Heart right ventricle (tissue), 16 donors: ENCODE data around the gene SPECC1L. TPM values are rescaled to one million over a fixed set of nuclear protein-coding genes. Genes with fewer than 3 reads are reported as not detected.

ENCODE experiments used
- ATAC-seq, 8 donors: fragments of 200-7000 bp; cut with Tn5 transposase; one replicate each; pipeline ENCODE4 v1.9.1; 2020; ENCODE audit warnings: mild to moderate bottlenecking in 8 of 8, moderate library complexity in 8 of 8, moderate number of reproducible peaks in 1 of 8
- DNase-seq, 2 donors: peaks; one replicate each; pipeline ENCODE4 v3.0.0-alpha.2; 2020
- H3K27ac ChIP-seq, 10 donors: fragments of 200-600 bp; sonication (generic) in 2 of 10; one replicate each; pipeline versions ENCODE4 v1.5.0 to v1.8.0; 2020 to 2022; ENCODE audit warnings: mild to moderate bottlenecking in 3 of 10
- H3K27me3 ChIP-seq, 7 donors: fragments of 200-600 bp; one replicate each; pipeline ENCODE4 v1.8.0; 2021 to 2022; ENCODE audit warnings: mild to moderate bottlenecking in 2 of 7
- H3K36me3 ChIP-seq, 9 donors: fragments of 200-600 bp; sonication (generic) in 1 of 9; one replicate each; pipeline versions ENCODE4 v1.5.0 to v1.8.0; 2020 to 2022; ENCODE audit warnings: mild to moderate bottlenecking in 2 of 9
- H3K4me1 ChIP-seq, 9 donors: fragments of 200-600 bp; sonication (generic) in 1 of 9; one replicate each; pipeline versions ENCODE4 v1.5.0 to v1.8.0; 2020 to 2022; ENCODE audit warnings: mild to moderate bottlenecking in 4 of 9
- H3K4me3 ChIP-seq, 10 donors: fragments of 200-600 bp; sonication (generic) in 2 of 10; one replicate each; pipeline versions ENCODE4 v1.5.0 to v1.8.0; 2020 to 2022; ENCODE audit warnings: mild to moderate bottlenecking in 7 of 10, moderate library complexity in 2 of 10
- H3K9me3 ChIP-seq, 11 donors: fragments of 200-600 bp in 10 of 11; sonication (generic) in 2 of 11; one replicate each; pipeline versions ENCODE4 v1.5.0 to v1.8.0; 2013 to 2022; ENCODE audit warnings: mild to moderate bottlenecking in 2 of 11, control low read depth in 1 of 11, moderate library complexity in 1 of 11
- CTCF ChIP-seq, 9 donors: fragments of 200-600 bp; sonication (generic) in 2 of 9; IDR thresholded peaks; one replicate each; pipeline versions ENCODE4 v1.5.0 to v1.8.0; 2021 to 2022; ENCODE audit warnings: antibody characterized with exemption in 9 of 9, mild to moderate bottlenecking in 5 of 9, moderate library complexity in 1 of 9
- WGBS, 2 donors: extraction: QIAGEN DNeasy Blood & Tissue Kit; methylation state at CpG; one replicate each; pipeline ENCODE4 v1.1.7; 2013; ENCODE audit warnings: inconsistent platforms in 1 of 2; 5-methylcytosine and 5-hydroxymethylcytosine counted together
- intact Hi-C, 10 donors: fragments of 100-400 bp; cut with DNase I; formaldehyde crosslinking; loops; one replicate each; pipeline versions ENCODE4 v1.11.1 to v1.14.2; 2022
- polyA plus RNA-seq, 2 donors: library from polyadenylated mRNA; stranded (reverse); fragments of 200-250 nt; gene quantifications; one replicate each; pipeline ENCODE4 v1.2.3, GENCODE V29; 2013
- total RNA-seq, 10 donors: library from RNA; stranded (reverse); fragmentation: NEBNext Ultra II Directional in 3 of 10; extraction: Animal tissue kit (Norgen Biotek cat#: 25700) in 3 of 10; gene quantifications; one replicate each; pipeline versions ENCODE4 v1.2.1 to v1.2.4, GENCODE V29; 2021 to 2023
- donor health status: Arrhythmogenic right ventricular cardiomyopathy.
- donor health status: ischemic (EF 13 %, LVEDD 7.1; RV severe dilation, severe dysfunction).
- donor health status: healthy with polysubstance abuse.
- donor health status: DM: no; HTN: yes; CAD: no.
- donor health status: DM: no; HTN: no; CAD: no.
- donor health status: ischemic (EF 25% LVEDD 6.9; RV normal size, moderate dysfunction).
- donor health status: ischemic (EF 25% LVEDD 5.7; RV mildly dilated, moderate dysfunction).
- donor health status: healthy.
- donor health status: DM: yes; HTN: yes; CAD: no.
- donor health status: Ischemic cardiomyopathy.
- donor health status: ischemic (EF 35%, LVEDD 5.7; RV mildly dilated, moderate dysfunction).
- donor health status: nonischemic (EF 11% LVEDD 7.7; RV severe dilation, severe dysfunction).
- donor health status: DM: yes; HTN: yes; CAD: no.
- donor health status: PGD.
- donor health status: ischemic (EF 29% LVEDD 5.4; RV normal size, mild dysfunction).
- donor health status: nonischemic (EF 23%, LVEDD 6.1; RV moderate dilation, normal function).

SPECC1L gene
- total and polyA plus RNA-seq, 12 donors: 8.3 to 61.7 (median 49.5) TPM

- ATAC-seq (peak in 2 of 8 donors; percentile 33), DNase-seq (peak in 1 of 2 donors; percentile 62)
- no peak overlapping the region for H3K4me3 ChIP-seq
- intact Hi-C loops: loop anchor here in 3 of 10 donors (5.0 kb wide), 2 partner anchors 34 to 44 kb away; no protein-coding TSS in a partner anchor
- WGBS, 2 donors: 59 to 63% methylated on average over 18 of the region's 18 CpGs
- H3K27me3 ChIP-seq: no peaks in the 10 kb centered on the region
- peaks cover 0 to 8% (median 0%) of the 10 kb centered on the region in 11 donors for H3K9me3 ChIP-seq
- peaks cover 0 to 5% (median 3%) of the 10 kb centered on the region in 9 donors for H3K4me1 ChIP-seq
- no peak overlapping the region for H3K27ac ChIP-seq
- peaks cover 0 to 41% (median 0%) of the 10 kb centered on the region in 9 donors for H3K36me3 ChIP-seq
- peak in 7 of 9 donors; percentile 21 to 60 (median 33) for TF ChIP-seq CTCF (IDR thresholded peaks at IDR 0.05)
These were observed 39.5 kb upstream of the SPECC1L start for GRCh38 chr22:24230911-24231656.

- H3K9me3 ChIP-seq: peaks cover 0 to 8% (median 0%) of the 10 kb centered on the region in 11 donors
- no peak overlapping the region for H3K27ac ChIP-seq
- H3K27me3 ChIP-seq: no peaks in the 10 kb centered on the region
- H3K4me3 ChIP-seq: no peak overlapping the region
- intact Hi-C loops: loop anchor here in 3 of 10 donors (5.0 kb wide), 2 partner anchors 34 to 44 kb away; no protein-coding TSS in a partner anchor
- WGBS, 2 donors: 88 to 93% methylated on average over 9 of the region's 9 CpGs
- H3K4me1 ChIP-seq: peaks cover 0 to 5% (median 3%) of the 10 kb centered on the region in 9 donors
- peaks cover 0 to 36% (median 0%) of the 10 kb centered on the region in 9 donors for H3K36me3 ChIP-seq
- DNase-seq: no peak
- peak in 1 of 8 donors; percentile 10 for ATAC-seq
- TF ChIP-seq CTCF (IDR thresholded peaks at IDR 0.05): no peak
These were observed 38.9 kb upstream of the SPECC1L start for GRCh38 chr22:24231706-24232105.

GRCh38 chr22:24232124-24232523 is 38.5 kb upstream of the SPECC1L start:
- intact Hi-C loops: loop anchor here in 3 of 10 donors (5.0 kb wide), 2 partner anchors 35 to 45 kb away; no protein-coding TSS in a partner anchor
- TF ChIP-seq CTCF (IDR thresholded peaks at IDR 0.05): no peak
- ATAC-seq (peak in 2 of 8 donors; percentile 7 to 19), DNase-seq (no peak)
- Histone ChIP-seq H3K27ac (no peak overlapping the region), H3K36me3 (peaks cover 0 to 35% (median 0%) of the 10 kb centered on the region in 9 donors), H3K27me3 (no peaks in the 10 kb centered on the region), H3K4me1 (peaks cover 0 to 5% (median 3%) of the 10 kb centered on the region in 9 donors), H3K9me3 (peaks cover 0 to 7% (median 0%) of the 10 kb centered on the region in 11 donors), H3K4me3 (no peak overlapping the region)
- 88 to 94% methylated on average over 6 of the region's 6 CpGs for WGBS, 2 donors

GRCh38 chr22:24232725-24233124 is 37.9 kb upstream of the SPECC1L start:
- peaks cover 0 to 5% (median 3%) of the 10 kb centered on the region in 9 donors for H3K4me1 ChIP-seq
- peaks cover 0 to under 1% (median 0%) of the 10 kb centered on the region in 11 donors for H3K9me3 ChIP-seq
- H3K36me3 ChIP-seq: peaks cover 0 to 29% (median 0%) of the 10 kb centered on the region in 9 donors
- WGBS, 2 donors: 94 to 96% methylated on average over 14 to 15 of the region's 15 CpGs
- intact Hi-C loops: loop anchor here in 3 of 10 donors (5.0 kb wide), 2 partner anchors 35 to 45 kb away; no protein-coding TSS in a partner anchor
- no peak for TF ChIP-seq CTCF (IDR thresholded peaks at IDR 0.05)
- no peak overlapping the region for H3K4me3 ChIP-seq
- H3K27me3 ChIP-seq: no peaks in the 10 kb centered on the region
- ATAC-seq (no peak), DNase-seq (no peak)
- no peak overlapping the region for H3K27ac ChIP-seq
